Smooth muscle cell (in vitro differentiated cells): ENCODE results near the gene FN1. TPM values are rescaled to one million over a fixed set of nuclear protein-coding genes. Genes with fewer than 3 reads are reported as not detected.

Source experiments
- DNase-seq: peaks from one replicate; lab custom pipeline; 2025; ENCODE audit not compliant: unreplicated experiment; lab: John Stamatoyannopoulos, UW
- H2AFZ ChIP-seq: fragments of 200-600 bp; sonication (generic); 2 replicates; pipeline ENCODE4 v1.6.0; 2016; ENCODE audit warnings: antibody characterized with exemption, low read depth, mild to moderate bottlenecking
- H3F3A ChIP-seq: fragments of 200-600 bp; sonication (generic); 2 replicates; pipeline ENCODE4 v1.6.0; 2017; ENCODE audit warnings: antibody characterized with exemption, low read depth
- H3K27ac ChIP-seq: fragments of 200-600 bp; sonication (generic); 2 replicates; pipeline ENCODE4 v1.5.1; 2016; ENCODE audit warnings: low read depth, mild to moderate bottlenecking
- H3K27me3 ChIP-seq: fragments of 200-600 bp; sonication (generic); 2 replicates; pipeline ENCODE4 v1.6.1; 2016; ENCODE audit warnings: low read depth, mild to moderate bottlenecking
- H3K36me3 ChIP-seq: fragments of 200-600 bp; sonication (generic); 2 replicates; pipeline ENCODE4 v1.5.1; 2016; ENCODE audit warnings: low read depth
- H3K4me1 ChIP-seq: fragments of 200-600 bp; sonication (generic); 2 replicates; pipeline ENCODE4 v1.5.1; 2016; ENCODE audit warnings: low read depth
- H3K4me2 ChIP-seq: fragments of 200-600 bp; sonication (generic); 2 replicates; pipeline ENCODE4 v1.6.0; 2016; ENCODE audit warnings: mild to moderate bottlenecking
- H3K4me3 ChIP-seq: fragments of 200-600 bp; sonication (generic); 2 replicates; pipeline ENCODE4 v1.5.1; 2016; ENCODE audit warnings: mild to moderate bottlenecking
- H3K79me2 ChIP-seq: fragments of 200-600 bp; sonication (generic); 2 replicates; pipeline ENCODE4 v1.6.0; 2016; ENCODE audit warnings: low read depth, mild to moderate bottlenecking
- H3K9ac ChIP-seq: fragments of 200-600 bp; sonication (generic); 2 replicates; pipeline ENCODE4 v1.6.0; 2016; ENCODE audit warnings: low read depth
- H3K9me3 ChIP-seq: fragments of 200-600 bp; sonication (generic); replicated peaks from 2 replicates; pipeline ENCODE4 v1.5.1; 2016; ENCODE audit warnings: low read depth
- H4K20me1 ChIP-seq: fragments of 200-600 bp; sonication (generic); 2 replicates; pipeline ENCODE4 v1.6.0; 2016; ENCODE audit warnings: low read depth
- WGBS: methylation state at CpG from one replicate; pipeline ENCODE4 v1.1.7; 2016; ENCODE audit warnings: low lambda C conversion rate; 5-methylcytosine and 5-hydroxymethylcytosine counted together
- polyA plus RNA-seq: library from polyadenylated mRNA; unstranded; fragments of >200 nt; fragmentation: Nextera tagmentation; extraction: Ambion mirVana; gene quantifications from 2 replicates; pipeline ENCODE4 v1.2.1, GENCODE V29; 2016
- total RNA-seq: library from RNA; depleted of rRNA; stranded (reverse); fragments of >200 nt; gene quantifications from 2 replicates; pipeline ENCODE4 v1.2.3, GENCODE V29; 2014
- TF ChIP-seq, protein P1 (sequence below): fragments of 200-600 bp; sonication (generic); IDR thresholded peaks from 2 replicates; pipeline ENCODE4 v1.5.1; 2017; ENCODE audit warnings: borderline replicate concordance, mild to moderate bottlenecking, antibody characterized with exemption; ENCODE audit not compliant: insufficient read depth, poor library complexity, severe bottlenecking

FN1 gene
- total and polyA plus RNA-seq, 2 experiments from 2014 or later = 10,917 to 21,295 TPM

DNA sequence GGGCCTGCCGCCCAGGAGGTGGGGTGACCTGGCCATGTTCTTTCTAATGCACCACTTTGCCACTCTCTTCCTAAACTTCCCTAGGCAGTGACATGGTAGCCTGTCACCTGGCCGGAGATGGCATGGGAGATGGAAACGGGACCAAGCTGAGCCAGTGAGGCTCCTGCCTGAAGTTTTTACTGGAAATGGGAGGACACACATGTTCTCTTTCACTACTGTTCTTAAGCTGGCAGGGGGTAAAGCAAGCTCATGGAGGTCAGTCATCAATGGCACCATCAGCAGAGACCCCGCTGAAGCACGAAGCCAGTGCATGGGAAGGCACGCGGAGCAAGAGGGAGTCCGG lies 73.3 kb downstream of the FN1 start:
- H3K4me3 ChIP-seq = no peak overlapping the region
- H3K4me1 ChIP-seq = no peaks in the 10 kb centered on the region
- H3F3A ChIP-seq = peaks cover 80% of the 10 kb centered on the region
- H3K36me3 ChIP-seq = peaks cover 66% of the 10 kb centered on the region
- no peaks in the 10 kb centered on the region for H3K79me2 ChIP-seq
- 96% methylated on average over 8 of the region's 8 CpGs for WGBS
- no peak overlapping the region for H3K9ac ChIP-seq
- H3K9me3 ChIP-seq = no peaks in the 10 kb centered on the region
- TF ChIP-seq, protein P1, sequence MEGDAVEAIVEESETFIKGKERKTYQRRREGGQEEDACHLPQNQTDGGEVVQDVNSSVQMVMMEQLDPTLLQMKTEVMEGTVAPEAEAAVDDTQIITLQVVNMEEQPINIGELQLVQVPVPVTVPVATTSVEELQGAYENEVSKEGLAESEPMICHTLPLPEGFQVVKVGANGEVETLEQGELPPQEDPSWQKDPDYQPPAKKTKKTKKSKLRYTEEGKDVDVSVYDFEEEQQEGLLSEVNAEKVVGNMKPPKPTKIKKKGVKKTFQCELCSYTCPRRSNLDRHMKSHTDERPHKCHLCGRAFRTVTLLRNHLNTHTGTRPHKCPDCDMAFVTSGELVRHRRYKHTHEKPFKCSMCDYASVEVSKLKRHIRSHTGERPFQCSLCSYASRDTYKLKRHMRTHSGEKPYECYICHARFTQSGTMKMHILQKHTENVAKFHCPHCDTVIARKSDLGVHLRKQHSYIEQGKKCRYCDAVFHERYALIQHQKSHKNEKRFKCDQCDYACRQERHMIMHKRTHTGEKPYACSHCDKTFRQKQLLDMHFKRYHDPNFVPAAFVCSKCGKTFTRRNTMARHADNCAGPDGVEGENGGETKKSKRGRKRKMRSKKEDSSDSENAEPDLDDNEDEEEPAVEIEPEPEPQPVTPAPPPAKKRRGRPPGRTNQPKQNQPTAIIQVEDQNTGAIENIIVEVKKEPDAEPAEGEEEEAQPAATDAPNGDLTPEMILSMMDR = no peak
- H3K27ac ChIP-seq = peak overlapping the region; percentile 84
- no peak overlapping the region for H2AFZ ChIP-seq
- no peaks in the 10 kb centered on the region for H3K27me3 ChIP-seq
- H3K4me2 ChIP-seq = no peak overlapping the region
- no peak for DNase-seq
- H4K20me1 ChIP-seq = peaks cover 99% of the 10 kb centered on the region

DNA sequence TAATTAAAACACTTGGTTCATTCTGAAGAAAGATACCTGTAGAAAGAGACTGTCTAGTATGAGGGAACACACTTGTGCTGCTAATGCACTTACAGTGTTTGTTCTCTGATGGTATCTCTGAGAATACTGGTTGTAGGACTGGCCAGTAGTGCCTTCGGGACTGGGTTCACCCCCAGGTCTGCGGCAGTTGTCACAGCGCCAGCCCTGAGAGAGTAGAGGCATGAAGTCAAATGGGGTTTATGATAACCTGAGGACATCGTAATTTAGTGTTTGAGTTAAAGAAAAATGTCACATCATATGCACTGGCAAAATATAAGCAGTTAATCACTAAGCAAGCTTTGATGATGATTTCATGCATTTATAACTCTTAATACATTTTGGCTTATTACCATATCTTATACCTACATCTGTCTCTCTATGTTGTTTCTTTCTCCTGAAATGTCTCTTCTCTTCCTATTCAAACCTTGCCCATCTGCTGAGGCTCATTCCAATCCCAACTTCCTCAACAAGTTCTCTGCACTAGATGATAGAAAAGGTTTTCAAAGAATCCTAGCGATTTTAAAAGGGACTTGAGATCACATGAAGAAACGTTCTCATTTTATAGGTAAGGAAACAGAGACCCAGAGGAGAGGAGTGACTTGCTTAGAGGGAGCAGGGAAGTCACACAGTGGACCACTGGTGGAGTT lies 73.8 kb downstream of the FN1 start:
- WGBS = 93% methylated on average over 6 of the region's 6 CpGs
- H4K20me1 ChIP-seq = peaks cover 99% of the 10 kb centered on the region
- no peaks in the 10 kb centered on the region for H3K9me3 ChIP-seq
- H2AFZ ChIP-seq = no peak overlapping the region
- H3F3A ChIP-seq = peaks cover 77% of the 10 kb centered on the region
- no peak for DNase-seq
- no peaks in the 10 kb centered on the region for H3K4me1 ChIP-seq
- H3K4me2 ChIP-seq = no peak overlapping the region
- H3K9ac ChIP-seq = no peak overlapping the region
- no peak overlapping the region for H3K4me3 ChIP-seq
- H3K27me3 ChIP-seq = no peaks in the 10 kb centered on the region
- TF ChIP-seq, protein P1 = no peak
- no peaks in the 10 kb centered on the region for H3K79me2 ChIP-seq
- peak overlapping the region; percentile 84 for H3K27ac ChIP-seq
- H3K36me3 ChIP-seq = peaks cover 61% of the 10 kb centered on the region

DNA sequence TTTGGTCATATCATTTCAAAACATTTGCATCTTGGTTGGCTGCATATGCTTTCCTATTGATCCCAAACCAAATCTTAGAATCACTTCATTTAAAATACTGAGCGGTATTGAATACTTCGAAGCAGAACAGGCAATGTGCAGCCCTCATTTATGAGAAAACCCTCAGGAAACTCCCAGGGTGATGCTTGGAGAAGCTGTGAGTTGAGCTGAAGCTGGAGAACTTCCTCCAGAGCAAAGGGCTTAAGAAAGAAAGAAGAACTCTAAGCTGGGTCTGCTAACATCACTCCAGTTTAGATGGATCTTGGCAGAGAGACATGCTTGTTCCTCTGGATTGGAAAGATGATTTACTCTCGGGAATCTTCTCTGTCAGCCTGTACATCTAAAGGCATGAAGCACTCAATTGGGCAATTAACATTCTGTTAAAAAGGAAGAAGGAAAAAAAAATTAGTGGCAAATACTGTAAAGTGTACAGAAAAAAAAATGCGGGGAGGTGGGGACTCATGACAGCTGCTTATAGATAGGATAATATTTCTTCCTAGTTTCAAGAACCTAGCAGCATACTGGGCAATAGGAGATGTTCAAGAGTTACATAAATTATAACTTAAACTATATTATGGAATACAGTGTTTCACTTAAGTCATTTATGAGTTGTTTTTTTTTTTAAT lies 74.5 kb downstream of the FN1 start:
- Histone ChIP-seq H3K27me3 (no peaks in the 10 kb centered on the region), H2AFZ (no peak overlapping the region), H3K4me2 (no peak overlapping the region), H3K4me3 (no peak overlapping the region), H3K9me3 (no peaks in the 10 kb centered on the region), H3K4me1 (no peaks in the 10 kb centered on the region), H4K20me1 (peaks cover 95% of the 10 kb centered on the region), H3F3A (peaks cover 77% of the 10 kb centered on the region), H3K9ac (no peak overlapping the region), H3K36me3 (peaks cover 55% of the 10 kb centered on the region), H3K79me2 (no peaks in the 10 kb centered on the region), H3K27ac (peak overlapping the region; percentile 84)
- WGBS = 87% methylated on average over 4 of the region's 4 CpGs
- TF ChIP-seq, protein P1 = no peak
- no peak for DNase-seq
